HK-2 (cell line): ENCODE data around the gene SMARCD3.
A peak's percentile ranks its signal among the peaks of the same experiment; 100 is the strongest.

Source experiments
- DNase-seq: peaks from one replicate; pipeline ENCODE4 v3.0.0-alpha.2; 2018; ENCODE audit not compliant: unreplicated experiment

Gene SMARCD3

DNA sequence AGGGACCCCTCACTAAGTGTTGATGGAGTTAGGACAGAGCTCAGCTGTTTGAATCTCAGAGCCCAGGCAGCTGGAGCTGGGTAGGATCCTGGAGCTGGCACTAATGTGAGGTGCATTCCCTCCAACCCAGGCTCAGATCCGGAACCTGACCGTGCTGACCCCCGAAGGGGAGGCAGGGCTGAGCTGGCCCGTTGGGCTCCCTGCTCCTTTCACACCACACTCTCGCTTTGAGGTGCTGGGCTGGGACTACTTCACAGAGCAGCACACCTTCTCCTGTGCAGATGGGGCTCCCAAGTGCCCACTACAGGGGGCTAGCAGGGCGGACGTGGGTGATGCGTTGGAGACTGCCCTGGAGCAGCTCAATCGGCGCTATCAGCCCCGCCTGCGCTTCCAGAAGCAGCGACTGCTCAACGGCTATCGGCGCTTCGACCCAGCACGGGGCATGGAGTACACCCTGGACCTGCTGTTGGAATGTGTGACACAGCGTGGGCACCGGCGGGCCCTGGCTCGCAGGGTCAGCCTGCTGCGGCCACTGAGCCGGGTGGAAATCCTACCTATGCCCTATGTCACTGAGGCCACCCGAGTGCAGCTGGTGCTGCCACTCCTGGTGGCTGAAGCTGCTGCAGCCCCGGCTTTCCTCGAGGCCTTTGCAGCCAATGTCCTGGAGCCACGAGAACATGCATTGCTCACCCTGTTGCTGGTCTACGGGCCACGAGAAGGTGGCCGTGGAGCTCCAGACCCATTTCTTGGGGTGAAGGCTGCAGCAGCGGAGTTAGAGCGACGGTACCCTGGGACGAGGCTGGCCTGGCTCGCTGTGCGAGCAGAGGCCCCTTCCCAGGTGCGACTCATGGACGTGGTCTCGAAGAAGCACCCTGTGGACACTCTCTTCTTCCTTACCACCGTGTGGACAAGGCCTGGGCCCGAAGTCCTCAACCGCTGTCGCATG is 11.0 kb downstream of the SMARCD3 start:
- no peak for DNase-seq

GRCh38 chr7:151236406-151236805 is 12.1 kb downstream of the SMARCD3 start:
- DNase-seq, result no peak

DNA sequence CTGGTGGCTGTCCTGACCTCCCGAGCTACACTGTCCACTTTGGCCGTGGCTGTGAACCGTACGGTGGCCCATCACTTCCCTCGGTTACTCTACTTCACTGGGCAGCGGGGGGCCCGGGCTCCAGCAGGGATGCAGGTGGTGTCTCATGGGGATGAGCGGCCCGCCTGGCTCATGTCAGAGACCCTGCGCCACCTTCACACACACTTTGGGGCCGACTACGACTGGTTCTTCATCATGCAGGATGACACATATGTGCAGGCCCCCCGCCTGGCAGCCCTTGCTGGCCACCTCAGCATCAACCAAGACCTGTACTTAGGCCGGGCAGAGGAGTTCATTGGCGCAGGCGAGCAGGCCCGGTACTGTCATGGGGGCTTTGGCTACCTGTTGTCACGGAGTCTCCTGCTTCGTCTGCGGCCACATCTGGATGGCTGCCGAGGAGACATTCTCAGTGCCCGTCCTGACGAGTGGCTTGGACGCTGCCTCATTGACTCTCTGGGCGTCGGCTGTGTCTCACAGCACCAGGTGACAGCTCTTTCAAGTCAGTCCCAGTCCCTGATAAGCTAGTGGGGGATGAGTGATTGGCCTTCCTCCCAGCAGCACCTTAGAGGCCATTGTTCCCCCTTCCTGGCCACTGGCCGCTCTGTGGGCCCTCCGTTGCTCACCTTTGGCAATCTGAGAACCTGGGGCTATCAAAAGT is 13.3 kb downstream of the SMARCD3 start:
- no peak for DNase-seq

DNA sequence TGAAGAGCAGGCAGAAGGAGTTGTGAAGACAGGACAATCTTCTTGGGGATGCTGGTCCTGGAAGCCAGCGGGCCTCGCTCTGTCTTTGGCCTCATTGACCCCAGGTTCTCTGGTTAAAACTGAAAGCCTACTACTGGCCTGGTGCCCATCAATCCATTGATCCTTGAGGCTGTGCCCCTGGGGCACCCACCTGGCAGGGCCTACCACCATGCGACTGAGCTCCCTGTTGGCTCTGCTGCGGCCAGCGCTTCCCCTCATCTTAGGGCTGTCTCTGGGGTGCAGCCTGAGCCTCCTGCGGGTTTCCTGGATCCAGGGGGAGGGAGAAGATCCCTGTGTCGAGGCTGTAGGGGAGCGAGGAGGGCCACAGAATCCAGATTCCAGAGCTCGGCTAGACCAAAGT is 14.7 kb downstream of the SMARCD3 start:
- no peak for DNase-seq

DNA sequence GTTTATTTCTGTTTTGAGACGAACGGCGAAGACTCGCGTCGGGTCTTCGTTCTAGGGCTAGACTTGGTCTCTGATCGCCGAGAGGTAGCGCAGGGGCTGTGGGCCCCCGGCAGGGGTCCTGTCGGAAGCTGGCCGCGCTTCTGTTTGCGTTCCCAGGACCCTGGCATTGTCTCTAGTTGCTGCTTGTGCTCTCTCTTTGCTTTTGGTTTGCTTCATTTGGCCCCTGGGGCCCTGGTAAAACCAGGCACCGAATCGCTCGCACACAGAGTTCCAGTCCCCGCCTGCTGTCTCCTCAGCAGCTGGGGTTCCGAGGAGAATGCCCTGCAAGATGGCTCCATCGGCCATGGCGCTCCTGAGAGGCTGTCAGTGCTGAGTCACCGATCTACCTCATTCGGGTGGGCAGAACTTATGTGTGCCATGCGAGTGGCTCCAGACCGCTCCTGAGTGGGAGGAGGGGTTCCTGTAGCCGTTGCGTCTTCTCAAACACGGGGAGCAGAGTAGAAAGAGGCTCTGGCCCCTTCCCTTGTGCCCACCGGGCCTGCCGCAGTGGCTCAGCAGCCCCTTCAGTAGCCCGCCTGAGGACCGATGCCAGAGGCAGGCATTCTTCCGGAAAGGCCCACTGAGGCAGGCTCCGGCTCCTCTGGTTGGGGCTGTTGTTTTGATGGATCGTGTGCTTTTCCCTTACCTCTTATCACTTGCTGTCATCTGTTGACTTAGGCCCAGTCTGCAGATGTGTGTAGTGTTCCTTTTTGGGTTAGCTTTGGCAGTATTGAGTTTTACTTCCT is 15.4 kb downstream of the SMARCD3 start:
- DNase-seq, result peak; percentile 77

DNA sequence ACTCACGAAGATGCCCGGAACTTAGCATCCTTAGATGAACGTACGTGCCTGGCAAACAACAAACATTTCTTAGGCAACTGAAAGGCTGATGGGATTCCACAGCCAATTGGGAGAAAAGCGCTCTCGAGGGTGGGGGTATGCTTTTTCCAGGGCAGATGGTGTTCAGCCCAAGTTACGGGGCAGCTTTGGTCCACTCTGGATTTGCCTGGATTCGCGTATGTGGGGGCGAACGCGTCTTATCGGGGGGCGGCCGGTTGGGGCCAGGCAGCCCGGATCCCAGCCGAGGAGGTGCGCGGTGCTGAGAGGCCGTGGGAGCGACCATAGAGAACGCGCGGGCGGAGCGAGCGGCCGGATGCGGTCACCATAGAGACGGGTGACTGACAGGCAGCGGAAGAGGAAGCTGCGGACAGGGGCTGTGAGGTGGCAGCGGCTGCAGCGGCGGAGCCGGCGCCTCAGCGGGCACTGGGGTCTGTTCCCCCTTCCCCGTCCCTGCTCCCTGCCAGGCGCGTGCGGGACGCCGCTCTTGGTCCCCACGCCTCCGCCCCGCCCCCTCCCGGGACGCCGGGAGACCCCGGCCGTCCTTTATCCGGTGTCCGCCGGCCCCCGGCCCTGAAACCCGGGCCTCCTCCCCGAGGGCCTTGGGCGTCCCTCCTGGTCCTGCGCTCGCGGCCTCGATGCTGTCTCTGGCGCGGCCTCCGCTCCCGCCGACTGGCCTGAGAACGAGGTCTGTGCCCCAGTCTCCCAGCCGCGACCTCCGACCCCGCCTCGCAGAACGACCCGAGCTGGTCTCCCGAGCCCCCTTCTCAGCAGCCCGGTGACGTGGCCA is 16.2 kb downstream of the SMARCD3 start, which contains the start of gene CHPF2:
CHPF2 (plus strand) TSS at position 393 of the 826 bp plus-strand sequence. CDS start 1,529 bp downstream, outside the sequence.
- DNase-seq, result peak; percentile 89

DNA sequence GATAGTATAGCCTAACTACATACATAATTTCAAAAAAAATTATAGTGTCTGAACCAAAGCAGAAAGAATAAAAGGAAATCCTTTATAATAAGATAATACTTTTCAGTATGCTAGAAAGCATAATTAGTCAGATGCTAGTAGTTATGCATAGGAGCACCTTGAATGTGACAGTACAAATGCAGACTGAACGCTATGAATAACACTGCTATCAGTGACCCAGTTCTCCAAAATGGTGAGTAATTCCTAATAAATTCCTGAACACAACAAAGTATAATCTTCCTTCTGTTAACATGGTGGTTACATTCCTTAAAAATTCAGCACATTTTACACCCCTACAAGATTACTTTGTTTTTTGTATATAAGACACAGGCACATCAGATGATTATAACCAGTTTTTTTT is 17.4 kb downstream of the SMARCD3 start:
- DNase-seq, result no peak

DNA sequence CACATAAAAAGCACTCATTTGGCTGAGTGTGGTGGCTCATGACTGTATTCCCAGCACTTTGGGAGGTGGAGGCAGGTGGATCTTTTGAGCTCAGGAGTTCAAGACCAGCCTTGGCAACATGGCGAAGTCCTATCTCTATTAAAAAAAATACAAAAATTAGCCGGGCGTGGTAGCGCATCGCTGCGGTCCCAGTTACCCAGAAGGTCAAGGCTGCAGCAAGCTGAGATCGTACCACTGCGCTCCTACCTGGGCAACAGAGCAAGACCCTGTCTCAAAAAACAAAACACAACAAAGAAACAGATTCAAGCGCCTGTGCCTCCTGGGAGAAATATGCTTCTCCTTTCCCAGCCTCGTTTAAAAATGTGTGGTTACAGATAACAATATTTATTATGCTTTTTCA is 19.2 kb downstream of the SMARCD3 start:
- DNase-seq, result no peak

DNA sequence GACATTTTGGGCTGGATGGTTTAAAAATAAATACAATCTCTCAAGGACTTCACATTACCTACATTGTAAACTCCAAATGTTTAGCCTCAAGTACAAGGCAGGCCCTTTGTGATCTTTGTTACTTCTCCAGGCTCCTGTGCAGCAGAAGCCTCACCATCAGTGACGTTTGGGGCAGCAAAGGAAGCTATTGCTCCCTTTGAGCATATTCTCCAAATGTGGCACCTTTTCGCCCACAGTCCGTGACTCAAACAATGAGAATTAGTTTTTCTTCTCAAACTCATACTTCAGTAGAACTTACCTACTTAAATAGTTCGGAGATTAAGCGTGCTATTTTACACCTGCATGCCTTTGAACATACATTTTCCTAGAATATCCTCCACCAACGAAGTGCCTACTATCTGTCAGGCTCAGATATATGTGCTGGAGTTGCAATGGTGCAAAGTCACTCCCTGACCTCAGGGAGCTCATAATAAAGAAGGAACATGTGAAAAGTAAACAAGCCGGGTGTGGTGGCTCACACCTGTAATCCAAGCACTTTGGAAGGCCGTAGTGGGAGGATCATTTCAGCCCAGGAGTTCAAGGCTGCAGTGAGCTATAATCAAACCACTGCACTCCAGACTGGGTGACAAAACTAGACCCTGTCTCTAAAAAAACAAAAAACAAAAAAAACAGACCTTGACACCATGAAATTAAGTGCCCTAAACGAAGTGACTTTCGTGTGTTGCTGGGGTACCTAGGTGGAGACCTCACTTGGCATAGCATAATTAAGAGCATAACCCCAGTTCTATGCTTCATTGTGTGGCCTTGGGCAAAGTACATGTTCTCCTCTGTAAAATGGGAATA is 20.2 kb downstream of the SMARCD3 start:
- DNase-seq, result no peak

GRCh38 chr7:151226875-151227782 is 21.4 kb downstream of the SMARCD3 start, which contains the start of gene ABCF2:
Gene ABCF2 (minus strand): TSS chr7:151227205. CDS start chr7:151226458, 747 bp downstream.
- peak; percentile 99 for DNase-seq

- no peak for DNase-seq
Measured at GRCh38 chr7:151226560-151226874, 22.0 kb downstream of the SMARCD3 start.

DNA sequence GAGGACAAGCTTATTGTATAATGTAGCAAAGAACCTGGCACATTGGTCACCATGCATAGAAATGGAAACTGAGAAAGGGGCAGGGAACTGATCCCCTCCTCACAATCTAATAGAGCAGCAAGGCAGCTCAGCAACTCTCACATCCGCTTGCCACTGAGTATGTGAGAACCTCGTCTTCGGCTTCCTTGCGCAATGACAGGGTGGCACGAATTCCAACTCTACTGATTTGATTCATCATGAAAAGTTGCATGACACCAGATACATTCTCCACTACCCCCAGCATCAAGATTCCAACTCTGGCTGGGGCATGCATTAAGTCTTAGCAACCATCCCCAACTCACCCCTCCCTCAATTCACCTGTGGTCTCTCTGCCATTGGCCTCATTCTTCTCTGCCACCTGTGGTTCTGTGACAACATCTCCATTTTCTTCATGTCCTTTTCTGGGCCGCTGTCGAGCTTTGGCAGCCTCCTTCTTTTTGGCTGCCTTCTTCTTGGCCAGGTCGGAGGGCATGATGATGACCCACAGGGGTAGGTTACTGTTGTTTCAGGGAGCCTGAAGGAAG is 22.5 kb downstream of the SMARCD3 start:
- DNase-seq, result no peak

- DNase-seq, result no peak
Measured at GRCh38 chr7:151223728-151224127, 24.8 kb downstream of the SMARCD3 start.

GRCh38 chr7:151218170-151218569 is 30.3 kb downstream of the SMARCD3 start:
- no peak for DNase-seq

- no peak for DNase-seq
Measured at GRCh38 chr7:151215396-151215795, 33.1 kb downstream of the SMARCD3 start.

GRCh38 chr7:151213826-151214225 is 34.7 kb downstream of the SMARCD3 start:
- no peak for DNase-seq

DNA sequence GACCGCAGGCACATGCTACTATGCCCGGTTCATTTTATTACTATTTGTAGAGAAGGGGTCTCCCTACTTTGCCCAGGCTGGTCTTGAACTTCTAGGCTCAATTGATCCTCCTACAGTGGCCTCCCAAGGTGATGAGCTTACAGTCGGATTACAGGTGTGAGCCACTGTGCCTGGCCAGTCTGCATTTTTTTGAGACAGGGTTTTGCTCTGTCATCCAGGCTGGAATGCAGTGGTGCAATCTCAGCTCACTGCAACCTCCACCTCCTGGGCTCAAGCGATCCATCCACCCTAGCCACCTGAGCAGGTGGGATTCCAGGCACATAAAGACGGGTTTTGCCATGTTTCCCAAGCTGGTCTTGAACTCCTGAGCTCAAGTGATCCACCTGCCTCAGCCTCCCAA is 35.9 kb downstream of the SMARCD3 start:
- DNase-seq, result no peak

DNA sequence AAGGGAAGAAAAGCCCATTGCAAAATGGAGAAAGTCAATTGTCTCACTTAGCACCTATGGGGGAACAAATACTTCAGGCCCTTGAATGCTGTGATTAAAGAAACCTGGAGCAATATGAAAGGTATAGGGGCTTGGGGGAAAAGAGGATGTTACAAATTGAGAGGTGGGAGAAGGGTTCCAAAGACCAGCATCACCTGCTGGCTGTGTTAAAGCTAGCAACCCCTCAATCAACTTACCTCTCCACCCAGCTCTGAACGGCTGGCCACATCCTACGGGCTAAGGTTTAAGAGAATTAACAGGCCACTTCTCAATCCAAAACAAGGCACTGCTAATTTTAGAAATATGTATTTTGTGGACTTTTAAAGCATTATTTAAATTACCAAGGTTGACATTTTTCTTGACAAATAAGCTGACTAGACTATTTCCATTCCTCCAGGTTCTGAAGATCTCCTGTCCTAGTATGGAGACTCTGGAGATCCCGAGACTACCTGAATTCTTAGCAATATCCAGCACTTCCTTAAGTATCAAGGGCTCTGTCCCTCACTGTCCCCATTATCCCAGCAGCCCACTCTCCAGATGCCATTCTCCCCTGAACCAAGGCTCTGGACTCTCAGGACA is 37.2 kb downstream of the SMARCD3 start:
- no peak for DNase-seq
